ENCODE results near the gene NPHP3.

DNA sequence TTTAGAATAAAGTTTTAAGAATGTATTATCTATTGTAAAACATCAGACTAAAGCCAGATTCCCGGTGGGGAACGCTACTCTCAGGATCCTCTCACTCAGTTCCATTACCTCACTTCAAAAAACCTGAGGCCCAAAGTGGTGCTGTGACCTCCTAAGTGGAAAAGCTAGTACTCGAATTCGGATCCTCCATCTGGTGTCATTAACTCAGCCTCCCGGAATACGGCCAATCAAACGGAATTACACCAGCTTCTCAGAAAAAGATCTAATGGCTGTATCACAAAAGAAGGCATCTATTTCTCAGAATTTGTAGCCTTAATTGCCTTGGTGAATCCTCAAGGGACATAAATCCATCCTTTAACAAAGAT is 63.2 kb downstream of the NPHP3 start:
- no peak for TF ChIP-seq EZH2phosphoT487 (IDR thresholded peaks at IDR 0.05; ENCODE audit: insufficient read depth, low read depth)
- TF ChIP-seq EZH2 (IDR thresholded peaks at IDR 0.05; ENCODE audit: insufficient read depth, poor library complexity, severe bottlenecking), result no peak
